ENCODE measurements around the gene SLC38A11. TPM values are rescaled to one million over a fixed set of nuclear protein-coding genes. Genes with fewer than 3 reads are reported as not detected.

The SLC38A11 gene
- total and polyA plus RNA-seq, 2 of the 8 experiments (the other 6 are each of a cell fraction or from before 2014, with no cell fraction given) = not detected

DNA sequence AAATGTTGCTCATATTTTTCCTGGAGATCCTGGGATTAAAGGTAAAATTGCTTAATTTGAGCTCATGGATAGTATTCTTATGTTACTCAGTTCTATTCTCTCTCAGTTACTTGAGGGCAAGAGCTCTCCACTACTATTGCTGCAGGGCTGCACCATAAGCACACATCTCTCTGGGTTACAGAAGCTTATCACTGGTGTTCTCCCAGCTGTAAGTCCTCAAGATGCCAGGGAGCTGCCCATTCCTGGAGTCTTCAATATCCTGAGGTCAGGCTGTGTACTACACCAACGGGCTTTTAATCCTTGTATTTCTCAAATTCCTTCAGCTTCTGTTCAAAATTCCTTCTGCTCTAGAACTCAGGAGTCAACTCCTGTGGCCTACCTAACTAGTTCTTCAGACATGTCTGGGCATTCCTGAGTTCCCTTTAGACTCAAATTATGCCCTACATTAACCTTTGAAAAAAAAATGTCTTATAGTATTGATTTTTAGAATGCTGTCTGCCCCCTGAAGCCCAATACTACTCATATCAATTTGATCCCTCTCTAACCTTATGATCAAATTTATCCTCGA is 96.0 kb downstream of the SLC38A11 start (continued):
- TF ChIP-seq, protein P1, sequence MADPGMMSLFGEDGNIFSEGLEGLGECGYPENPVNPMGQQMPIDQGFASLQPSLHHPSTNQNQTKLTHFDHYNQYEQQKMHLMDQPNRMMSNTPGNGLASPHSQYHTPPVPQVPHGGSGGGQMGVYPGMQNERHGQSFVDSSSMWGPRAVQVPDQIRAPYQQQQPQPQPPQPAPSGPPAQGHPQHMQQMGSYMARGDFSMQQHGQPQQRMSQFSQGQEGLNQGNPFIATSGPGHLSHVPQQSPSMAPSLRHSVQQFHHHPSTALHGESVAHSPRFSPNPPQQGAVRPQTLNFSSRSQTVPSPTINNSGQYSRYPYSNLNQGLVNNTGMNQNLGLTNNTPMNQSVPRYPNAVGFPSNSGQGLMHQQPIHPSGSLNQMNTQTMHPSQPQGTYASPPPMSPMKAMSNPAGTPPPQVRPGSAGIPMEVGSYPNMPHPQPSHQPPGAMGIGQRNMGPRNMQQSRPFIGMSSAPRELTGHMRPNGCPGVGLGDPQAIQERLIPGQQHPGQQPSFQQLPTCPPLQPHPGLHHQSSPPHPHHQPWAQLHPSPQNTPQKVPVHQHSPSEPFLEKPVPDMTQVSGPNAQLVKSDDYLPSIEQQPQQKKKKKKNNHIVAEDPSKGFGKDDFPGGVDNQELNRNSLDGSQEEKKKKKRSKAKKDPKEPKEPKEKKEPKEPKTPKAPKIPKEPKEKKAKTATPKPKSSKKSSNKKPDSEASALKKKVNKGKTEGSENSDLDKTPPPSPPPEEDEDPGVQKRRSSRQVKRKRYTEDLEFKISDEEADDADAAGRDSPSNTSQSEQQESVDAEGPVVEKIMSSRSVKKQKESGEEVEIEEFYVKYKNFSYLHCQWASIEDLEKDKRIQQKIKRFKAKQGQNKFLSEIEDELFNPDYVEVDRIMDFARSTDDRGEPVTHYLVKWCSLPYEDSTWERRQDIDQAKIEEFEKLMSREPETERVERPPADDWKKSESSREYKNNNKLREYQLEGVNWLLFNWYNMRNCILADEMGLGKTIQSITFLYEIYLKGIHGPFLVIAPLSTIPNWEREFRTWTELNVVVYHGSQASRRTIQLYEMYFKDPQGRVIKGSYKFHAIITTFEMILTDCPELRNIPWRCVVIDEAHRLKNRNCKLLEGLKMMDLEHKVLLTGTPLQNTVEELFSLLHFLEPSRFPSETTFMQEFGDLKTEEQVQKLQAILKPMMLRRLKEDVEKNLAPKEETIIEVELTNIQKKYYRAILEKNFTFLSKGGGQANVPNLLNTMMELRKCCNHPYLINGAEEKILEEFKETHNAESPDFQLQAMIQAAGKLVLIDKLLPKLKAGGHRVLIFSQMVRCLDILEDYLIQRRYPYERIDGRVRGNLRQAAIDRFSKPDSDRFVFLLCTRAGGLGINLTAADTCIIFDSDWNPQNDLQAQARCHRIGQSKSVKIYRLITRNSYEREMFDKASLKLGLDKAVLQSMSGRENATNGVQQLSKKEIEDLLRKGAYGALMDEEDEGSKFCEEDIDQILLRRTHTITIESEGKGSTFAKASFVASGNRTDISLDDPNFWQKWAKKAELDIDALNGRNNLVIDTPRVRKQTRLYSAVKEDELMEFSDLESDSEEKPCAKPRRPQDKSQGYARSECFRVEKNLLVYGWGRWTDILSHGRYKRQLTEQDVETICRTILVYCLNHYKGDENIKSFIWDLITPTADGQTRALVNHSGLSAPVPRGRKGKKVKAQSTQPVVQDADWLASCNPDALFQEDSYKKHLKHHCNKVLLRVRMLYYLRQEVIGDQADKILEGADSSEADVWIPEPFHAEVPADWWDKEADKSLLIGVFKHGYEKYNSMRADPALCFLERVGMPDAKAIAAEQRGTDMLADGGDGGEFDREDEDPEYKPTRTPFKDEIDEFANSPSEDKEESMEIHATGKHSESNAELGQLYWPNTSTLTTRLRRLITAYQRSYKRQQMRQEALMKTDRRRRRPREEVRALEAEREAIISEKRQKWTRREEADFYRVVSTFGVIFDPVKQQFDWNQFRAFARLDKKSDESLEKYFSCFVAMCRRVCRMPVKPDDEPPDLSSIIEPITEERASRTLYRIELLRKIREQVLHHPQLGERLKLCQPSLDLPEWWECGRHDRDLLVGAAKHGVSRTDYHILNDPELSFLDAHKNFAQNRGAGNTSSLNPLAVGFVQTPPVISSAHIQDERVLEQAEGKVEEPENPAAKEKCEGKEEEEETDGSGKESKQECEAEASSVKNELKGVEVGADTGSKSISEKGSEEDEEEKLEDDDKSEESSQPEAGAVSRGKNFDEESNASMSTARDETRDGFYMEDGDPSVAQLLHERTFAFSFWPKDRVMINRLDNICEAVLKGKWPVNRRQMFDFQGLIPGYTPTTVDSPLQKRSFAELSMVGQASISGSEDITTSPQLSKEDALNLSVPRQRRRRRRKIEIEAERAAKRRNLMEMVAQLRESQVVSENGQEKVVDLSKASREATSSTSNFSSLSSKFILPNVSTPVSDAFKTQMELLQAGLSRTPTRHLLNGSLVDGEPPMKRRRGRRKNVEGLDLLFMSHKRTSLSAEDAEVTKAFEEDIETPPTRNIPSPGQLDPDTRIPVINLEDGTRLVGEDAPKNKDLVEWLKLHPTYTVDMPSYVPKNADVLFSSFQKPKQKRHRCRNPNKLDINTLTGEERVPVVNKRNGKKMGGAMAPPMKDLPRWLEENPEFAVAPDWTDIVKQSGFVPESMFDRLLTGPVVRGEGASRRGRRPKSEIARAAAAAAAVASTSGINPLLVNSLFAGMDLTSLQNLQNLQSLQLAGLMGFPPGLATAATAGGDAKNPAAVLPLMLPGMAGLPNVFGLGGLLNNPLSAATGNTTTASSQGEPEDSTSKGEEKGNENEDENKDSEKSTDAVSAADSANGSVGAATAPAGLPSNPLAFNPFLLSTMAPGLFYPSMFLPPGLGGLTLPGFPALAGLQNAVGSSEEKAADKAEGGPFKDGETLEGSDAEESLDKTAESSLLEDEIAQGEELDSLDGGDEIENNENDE (IDR thresholded peaks at IDR 0.05; ENCODE audit: insufficient replicate concordance, low read length) = no peak
- TF ChIP-seq EZH2 (IDR thresholded peaks at IDR 0.05; ENCODE audit: low read depth, low read length, severe bottlenecking) (no peak), CHD1 (IDR thresholded peaks at IDR 0.05; ENCODE audit: low read depth, low read length) (no peak), SIN3A (conservative IDR thresholded peaks at IDR 0.05 in 1 of 2, IDR thresholded peaks at IDR 0.05 in 1 of 2; ENCODE audit: low read depth in 1 of 2, low read length in 2 of 2) (no peak), JUN (IDR thresholded peaks at IDR 0.05; ENCODE audit: low read depth, low read length) (no peak), POU5F1 (IDR thresholded peaks at IDR 0.05; ENCODE audit: low read depth, low read length) (no peak), SP1 (IDR thresholded peaks at IDR 0.05; ENCODE audit: low read depth, low read length) (no peak)

All from H1 (cell line).